GM12864 (cell line): Measurements from ENCODE around the gene SERINC3.

Experiments
- DNase-seq: peaks from one replicate; pipeline ENCODE4 v3.0.0-alpha.2; 2011; ENCODE audit warnings: low read depth
- H3K4me3 ChIP-seq: 2 replicates; pipeline ENCODE4 v1.5.1; 2011; ENCODE audit warnings: mild to moderate bottlenecking, low read depth, low read length, control low read depth
- CTCF ChIP-seq: IDR thresholded peaks from 2 replicates; pipeline ENCODE4 v1.5.1; 2011; ENCODE audit warnings: low read depth, mild to moderate bottlenecking, moderate library complexity, low read length, control low read depth, inconsistent platforms; ENCODE audit errors: missing control alignments

SERINC3 gene

DNA sequence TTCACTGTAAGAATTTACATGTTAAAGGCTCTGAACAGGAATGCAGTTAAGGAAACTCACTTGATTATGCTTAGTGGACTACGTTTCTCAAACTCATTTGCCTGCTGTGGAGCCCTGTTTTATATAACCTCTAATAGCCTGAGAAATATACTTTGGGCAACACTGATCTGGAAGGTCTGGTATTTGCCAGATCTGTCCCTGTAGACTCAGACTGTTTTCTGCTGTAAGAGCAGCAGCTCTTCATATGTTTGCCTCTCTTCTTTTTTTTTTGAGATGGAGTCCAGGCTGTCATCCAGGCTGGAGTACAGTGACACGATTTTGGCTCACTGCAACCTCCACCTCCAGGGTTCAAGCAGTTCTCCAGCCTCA lies 36.1 kb downstream of the SERINC3 start:
- DNase-seq, result no peak
- TF ChIP-seq CTCF, result no peak
- H3K4me3 ChIP-seq, result no peak overlapping the region

GRCh38 chr20:44485078-44485829 lies 36.6 kb downstream of the SERINC3 start:
- H3K4me3 ChIP-seq, result no peak overlapping the region
- no peak for TF ChIP-seq CTCF
- no peak for DNase-seq

- no peak overlapping the region for H3K4me3 ChIP-seq
- DNase-seq, result no peak
- no peak for TF ChIP-seq CTCF
These were observed 38.8 kb downstream of the SERINC3 start for GRCh38 chr20:44483112-44483511.

- no peak overlapping the region for H3K4me3 ChIP-seq
- no peak for DNase-seq
- TF ChIP-seq CTCF, result no peak
These were observed 40.0 kb downstream of the SERINC3 start for GRCh38 chr20:44481719-44482416.

- no peak overlapping the region for H3K4me3 ChIP-seq
- TF ChIP-seq CTCF, result no peak
These were observed 41.8 kb downstream of the SERINC3 start for GRCh38 chr20:44480097-44480496.

DNA sequence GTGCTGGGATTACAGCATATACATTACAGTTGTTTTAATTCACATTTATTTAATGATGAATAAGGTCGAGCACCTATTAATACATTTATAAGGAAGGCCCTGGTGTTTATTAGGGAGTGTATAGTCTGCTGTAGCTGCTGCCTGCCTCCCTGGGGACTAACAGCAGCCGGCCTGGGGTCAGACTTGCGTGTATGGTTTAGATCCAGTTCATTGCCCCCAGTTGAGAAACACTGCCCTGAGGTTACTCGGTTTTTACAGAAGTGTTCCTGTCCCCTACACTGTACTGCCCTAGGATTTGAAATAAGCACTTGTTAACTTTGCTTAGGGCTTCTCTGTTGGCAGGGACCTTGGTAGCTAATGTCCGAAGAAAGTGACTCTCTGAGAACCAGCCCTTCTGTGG lies 42.2 kb downstream of the SERINC3 start:
- H3K4me3 ChIP-seq, result no peak overlapping the region
- DNase-seq, result no peak
- TF ChIP-seq CTCF, result no peak

More at GRCh38 chr20:44480097-44480496, 41.8 kb downstream of the SERINC3 start:
- no peak for DNase-seq
